ENCODE measurements around the gene FAM161B.
A peak's percentile ranks its signal among the peaks of the same experiment; 100 is the strongest.
"Not testable (repeated sequence)": the region's sequence is repeated elsewhere in the genome, so short reads cannot be mapped to it uniquely, and the experiment has no call there.

Gene FAM161B, protein sequence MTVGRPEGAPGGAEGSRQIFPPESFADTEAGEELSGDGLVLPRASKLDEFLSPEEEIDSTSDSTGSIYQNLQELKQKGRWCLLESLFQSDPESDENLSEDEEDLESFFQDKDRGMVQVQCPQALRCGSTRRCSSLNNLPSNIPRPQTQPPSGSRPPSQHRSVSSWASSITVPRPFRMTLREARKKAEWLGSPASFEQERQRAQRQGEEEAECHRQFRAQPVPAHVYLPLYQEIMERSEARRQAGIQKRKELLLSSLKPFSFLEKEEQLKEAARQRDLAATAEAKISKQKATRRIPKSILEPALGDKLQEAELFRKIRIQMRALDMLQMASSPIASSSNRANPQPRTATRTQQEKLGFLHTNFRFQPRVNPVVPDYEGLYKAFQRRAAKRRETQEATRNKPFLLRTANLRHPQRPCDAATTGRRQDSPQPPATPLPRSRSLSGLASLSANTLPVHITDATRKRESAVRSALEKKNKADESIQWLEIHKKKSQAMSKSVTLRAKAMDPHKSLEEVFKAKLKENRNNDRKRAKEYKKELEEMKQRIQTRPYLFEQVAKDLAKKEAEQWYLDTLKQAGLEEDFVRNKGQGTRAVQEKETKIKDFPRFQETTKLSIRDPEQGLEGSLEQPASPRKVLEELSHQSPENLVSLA

DNA sequence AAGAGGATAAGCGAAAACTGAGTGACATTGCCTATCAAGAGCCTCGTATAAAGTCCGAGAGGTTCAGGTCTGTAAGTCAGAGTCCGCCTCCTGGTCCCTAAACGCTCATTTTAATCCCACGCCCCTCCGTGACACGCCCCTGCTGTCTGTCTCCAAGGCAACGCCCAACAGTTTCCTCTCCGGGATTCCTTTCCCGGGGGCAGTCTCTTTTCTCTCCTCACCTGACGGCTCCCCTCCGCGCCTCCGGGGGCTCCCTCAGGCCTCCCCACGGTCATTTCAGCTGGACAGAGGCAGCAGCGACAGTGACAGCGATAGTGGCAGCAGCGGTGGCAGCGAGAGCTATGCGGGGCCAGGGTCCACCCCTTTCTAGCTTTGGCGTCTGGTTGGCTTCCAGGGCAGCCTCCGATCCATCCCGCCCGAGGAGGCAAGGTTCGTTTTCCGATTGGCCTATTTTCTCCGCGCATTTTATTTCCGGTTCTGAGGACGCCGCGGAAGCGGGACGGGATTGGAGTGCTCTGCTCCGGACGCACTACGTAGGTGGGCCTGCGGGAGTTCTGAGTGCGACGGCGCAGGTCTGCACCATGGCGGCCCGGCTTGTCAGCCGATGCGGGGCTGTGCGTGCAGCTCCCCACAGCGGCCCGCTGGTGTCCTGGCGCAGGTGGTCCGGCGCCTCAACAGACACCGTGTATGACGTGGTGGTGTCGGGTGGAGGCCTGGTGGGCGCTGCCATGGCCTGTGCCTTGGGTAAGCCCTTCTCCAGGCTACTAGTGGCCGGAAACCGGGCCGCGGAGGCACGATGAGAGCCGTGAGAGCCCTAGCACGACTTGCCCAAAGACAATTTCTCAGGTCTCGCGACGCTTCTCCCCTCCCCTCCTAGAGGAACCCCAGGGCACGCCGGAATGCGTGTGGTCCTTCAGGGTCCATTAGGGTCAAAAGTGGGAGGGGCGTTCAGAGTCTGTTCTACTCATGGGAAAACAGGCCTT, at the start of gene FAM161B, which contains the start of gene COQ6:
Gene FAM161B, minus strand, starts transcription at position 343 of the 983 bp plus-strand sequence. Its CDS starts 68 bp downstream, at position 275.
Gene COQ6, plus strand, starts transcription at position 551 of the 983 bp plus-strand sequence. Its CDS starts 31 bp downstream, at position 582.
- peak; percentile 98 for DNase-seq

DNA sequence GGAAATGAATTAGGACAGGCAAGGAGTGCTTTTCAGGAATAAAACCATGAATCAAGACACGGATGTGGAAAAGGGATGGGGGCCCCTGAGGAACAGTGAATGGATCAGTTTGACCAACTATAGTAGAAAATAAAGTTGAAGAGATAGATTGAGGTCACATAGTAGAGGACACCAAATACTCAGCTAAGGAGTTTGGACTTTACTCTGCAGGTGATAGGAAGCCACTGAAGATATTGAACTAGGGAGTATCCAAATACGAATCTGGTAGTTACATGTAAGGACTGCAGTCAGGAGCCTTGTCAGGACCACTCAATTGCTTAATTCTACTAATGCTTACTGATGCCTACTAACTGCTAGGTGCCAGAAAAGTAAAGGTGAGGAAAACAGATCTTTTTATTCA, 48.8 kb upstream of the FAM161B start:
- DNase-seq = no peak

DNA sequence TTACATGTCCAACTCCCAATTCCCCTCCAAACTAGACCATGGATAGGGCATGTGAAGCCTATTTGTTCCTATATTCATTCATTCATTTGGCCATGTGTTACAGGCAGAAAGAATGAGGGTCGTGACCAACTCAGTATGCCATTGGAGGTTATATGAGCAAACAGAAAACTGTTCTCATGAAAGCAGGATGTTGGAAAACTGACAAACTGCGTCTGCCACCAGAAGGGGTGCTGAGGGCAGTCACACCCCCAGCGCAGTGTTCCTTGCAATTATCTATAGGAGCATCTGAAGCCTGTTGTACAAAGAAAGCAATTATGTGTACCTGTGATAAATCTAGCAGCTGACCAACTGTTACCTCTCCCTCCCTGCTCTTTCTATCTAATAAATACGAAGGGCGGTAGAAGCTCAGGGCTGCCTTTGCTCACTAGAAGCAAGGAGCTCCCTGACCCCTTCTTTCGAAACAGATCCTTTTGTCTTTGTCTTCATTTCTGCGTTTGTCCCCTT, 48.1 kb upstream of the FAM161B start:
- no peak for DNase-seq

DNA sequence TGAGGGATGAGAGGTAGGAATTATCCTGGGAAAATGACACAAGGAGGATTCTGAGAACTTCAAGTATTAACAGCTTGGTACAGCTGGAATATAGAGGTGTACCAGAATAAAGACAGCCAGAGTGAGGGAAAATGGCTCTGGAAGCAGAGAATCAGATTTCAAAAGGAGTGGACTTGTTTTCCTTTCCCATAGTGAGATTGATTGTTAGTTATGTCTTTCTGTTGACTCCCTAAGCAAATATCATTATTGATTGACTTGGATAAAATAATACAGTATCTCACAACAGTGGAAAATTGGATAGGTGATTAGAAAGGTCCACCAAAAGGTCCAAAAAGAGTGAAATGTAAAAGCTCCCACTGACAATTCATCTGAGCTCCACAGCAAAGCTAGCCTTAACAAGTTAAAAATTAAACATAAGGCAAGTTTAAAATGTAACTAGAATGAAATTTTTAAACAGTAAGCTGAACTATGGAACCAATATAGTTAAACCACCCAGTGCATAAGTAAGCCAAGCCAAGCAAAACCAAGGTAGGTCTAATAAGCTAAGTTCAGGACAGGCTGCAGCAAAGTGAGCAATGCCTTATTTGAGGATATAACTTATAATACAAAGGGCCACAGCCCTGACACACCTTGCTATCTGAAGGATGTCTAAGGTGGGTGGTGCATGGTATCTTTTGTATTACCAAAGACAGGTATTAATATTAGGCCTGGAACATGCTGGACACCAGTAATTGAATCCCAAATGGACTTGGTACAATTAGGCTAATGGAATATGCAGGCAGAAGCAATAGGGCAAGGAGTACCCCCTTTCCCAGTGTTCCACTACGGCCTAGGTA, 47.4 kb upstream of the FAM161B start:
- DNase-seq = no peak

DNA sequence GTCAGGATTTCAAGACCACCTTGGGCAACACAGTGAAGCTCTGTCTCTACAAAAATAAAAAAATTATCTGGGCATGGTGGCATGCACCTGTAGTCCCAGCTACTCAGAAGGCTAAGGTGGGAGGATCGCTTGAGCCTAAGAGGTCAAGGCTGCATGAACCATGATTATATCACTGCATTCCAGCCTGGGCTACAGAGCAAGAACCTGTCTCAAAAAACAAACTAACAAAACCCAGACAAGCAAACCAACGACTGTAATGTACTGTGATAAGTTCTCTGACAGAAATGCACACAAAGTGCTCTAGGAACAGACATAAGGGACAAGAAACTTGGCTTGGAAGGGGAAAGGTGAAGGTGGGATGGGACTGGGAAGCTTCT, 46.8 kb upstream of the FAM161B start:
- no peak for DNase-seq

DNA sequence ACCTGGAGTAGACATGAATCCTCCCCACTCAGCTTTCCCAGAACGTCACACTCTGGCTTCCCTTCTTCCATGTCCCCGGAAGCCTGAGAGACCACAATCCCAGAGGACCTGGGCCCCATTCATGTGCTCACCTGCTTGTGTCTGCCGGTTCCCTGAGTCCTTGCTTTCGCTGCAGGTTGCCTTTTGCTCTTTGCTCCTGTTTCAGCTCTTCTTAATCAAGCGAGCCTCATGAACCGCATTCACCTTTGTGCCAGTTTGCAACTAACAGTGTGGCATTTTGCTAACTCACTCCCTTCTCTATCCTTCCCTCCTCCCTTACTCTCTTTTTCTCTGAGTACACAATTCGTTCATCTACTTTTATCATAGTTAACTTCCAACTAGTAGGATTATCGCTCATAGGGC, 46.1 kb upstream of the FAM161B start:
- DNase-seq = no peak

DNA sequence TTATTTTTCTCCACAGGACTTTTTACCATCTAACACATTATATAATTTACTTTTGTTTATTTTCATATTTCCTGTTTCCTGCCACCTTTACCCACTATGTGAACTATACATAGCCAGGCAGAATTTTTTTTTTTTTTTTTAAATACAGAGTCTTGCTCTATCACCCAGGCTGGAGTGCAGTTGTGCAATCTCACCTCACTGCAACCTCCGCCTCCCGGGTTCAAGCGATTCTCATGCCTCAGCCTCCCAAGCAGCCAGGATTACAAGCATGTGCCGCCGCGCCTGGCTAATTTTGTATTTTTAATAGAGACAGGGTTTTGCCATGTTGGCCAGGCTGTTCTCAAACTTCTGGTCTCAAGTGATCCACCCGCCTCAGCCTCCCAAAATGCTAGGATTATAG, 45.0 kb upstream of the FAM161B start:
- DNase-seq = not testable (repeated sequence)

DNA sequence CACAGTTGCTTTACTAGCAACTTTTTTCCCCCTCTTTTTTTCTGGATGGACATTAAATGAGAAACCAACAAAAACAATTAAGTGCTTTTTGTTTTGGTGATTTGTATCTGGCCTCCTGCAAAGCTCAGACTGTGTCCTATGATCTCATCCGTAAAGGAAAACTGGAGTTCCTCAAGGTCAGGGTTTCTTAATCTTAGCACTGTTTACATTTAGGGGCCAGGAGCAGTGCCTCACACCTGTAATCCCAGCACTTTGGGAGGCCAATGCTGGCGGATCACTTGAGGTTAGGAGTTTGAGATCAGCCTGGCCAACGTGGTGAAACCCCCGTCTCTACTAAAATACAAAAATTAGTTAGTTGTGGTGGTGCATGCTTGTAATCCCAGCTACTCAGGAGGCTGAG, 41.2 kb upstream of the FAM161B start:
- DNase-seq = no peak

DNA sequence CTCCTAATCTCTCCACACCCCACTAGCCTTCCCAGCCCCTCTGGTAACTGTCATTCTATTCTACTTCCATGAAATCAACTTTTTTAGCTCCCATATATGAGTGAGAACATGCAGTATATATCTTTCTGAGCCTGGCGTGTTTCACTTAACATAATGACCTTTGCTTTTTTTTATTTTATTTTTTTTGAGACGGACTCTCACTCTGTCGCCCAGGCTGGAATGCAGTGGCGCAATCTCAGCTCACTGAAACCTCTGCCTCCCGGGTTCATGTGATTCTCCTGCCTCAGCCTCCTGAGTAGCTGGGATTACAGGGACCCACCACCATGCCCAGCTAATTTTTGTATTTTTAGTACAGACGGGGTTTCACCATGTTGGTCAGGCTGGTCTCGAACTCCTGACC, 38.8 kb upstream of the FAM161B start:
- DNase-seq = not testable (repeated sequence)

DNA sequence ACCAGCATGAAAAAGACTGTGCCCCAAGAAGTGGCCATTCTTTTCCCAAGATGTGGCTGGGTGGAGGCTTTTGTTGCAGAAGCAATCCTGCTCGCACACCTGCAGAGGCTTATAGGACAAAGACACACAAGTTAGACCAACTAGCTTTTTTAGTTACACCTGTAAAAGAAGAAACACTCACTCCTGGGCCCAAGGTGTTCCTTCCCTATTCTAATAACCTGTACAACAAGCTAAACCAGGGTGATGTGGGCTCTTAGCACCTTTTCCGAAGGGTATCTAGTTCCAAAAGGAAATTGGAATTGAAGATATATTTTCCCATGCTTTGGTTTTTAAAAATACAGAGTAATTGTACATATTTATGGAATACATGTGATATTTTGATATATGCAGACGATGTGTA, 38.2 kb upstream of the FAM161B start:
- DNase-seq = no peak

DNA sequence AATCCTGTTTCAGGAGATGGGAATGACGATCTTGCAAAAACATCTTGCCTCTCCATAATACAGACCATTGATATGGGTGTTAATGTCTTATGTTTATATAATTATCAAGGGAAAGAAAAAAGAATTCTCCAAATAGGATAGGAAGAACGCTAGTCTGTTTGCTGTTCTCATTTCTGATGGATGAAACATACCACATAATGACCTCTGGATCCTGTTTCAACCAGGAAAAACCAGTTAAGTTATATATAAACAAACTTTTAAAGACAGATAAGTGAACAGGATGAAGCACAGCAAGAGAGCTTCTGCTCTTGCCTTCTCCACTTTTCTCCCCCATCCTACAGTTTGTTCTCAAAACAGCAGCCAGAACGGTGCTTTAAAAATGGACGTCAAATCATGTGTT, 28.0 kb upstream of the FAM161B start:
- no peak for DNase-seq

DNA sequence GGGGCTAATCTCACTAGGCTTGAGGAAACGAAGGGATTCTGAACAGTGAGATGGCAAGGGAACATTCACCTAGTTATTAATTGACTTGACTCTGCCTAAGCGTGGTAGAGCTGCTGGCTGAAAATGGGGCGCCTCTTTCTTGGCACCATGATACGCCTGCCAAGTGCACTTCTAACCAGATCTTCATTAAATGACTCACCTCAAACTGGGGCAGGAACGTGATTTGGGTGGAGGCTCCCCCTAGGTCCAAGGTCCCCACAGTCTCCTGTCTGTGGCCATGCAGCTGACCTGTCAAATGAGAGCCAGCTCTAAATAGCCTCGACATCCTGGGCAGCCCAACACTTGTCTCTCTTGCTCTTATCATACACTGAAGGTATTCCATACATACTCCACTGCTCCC, 26.2 kb upstream of the FAM161B start:
- DNase-seq = no peak

DNA sequence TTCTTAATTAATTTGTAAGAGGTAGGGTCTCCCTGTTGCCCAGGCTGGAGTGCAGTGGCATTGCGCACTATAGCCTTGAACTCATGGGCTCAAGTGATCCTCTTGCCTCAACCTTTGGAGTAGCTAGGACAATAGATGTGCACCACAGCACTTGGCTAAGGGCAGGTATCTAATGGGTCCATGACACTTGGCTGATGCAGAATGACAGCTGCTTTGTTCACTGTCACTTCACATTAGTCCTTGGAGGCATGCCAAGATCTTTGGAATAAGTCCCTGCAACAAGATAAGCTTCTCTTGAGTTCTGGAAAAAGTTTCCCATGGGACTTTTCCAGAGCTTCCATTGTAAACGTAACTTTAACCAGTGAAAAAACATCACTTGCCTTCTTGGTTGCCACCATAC, 23.6 kb upstream of the FAM161B start:
- DNase-seq = no peak

DNA sequence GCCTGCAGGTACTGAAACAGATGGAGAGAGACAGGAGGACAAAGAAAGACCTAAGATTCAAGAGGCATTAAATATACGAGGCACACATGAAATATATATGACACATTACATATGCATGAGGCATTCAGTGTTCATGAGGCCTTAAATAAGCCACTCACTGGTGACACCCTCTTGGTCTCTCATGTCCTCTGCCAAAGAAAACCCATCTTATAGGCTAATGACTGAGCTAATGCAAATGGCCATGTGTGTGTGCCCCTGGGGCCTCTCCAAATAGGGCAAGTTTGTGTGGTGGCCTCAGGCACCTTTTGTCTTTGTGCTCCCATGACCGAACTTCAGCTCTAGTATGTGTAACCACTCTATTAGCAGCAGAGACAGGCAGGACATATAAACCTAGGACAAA, 19.0 kb upstream of the FAM161B start:
- no peak for DNase-seq

DNA sequence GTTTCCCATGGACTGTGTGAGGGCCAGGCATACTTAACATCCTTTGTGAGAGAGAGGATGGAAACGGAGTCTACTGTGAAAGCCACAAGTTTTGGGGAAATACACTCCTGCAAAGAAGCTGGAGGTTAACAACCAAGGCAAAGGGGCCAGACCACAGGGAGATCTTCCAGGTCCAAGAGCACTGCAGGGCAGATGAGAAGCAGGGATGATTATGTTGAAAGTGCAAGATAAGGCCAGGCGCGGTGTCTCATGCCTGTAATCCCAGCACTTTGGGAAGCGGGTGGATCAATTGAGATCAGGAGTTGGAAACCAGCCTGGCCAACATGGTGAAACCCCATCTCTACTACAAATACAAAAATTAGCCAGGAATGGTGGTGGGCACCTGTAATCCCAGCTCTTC, 15.3 kb upstream of the FAM161B start:
- no peak for DNase-seq

DNA sequence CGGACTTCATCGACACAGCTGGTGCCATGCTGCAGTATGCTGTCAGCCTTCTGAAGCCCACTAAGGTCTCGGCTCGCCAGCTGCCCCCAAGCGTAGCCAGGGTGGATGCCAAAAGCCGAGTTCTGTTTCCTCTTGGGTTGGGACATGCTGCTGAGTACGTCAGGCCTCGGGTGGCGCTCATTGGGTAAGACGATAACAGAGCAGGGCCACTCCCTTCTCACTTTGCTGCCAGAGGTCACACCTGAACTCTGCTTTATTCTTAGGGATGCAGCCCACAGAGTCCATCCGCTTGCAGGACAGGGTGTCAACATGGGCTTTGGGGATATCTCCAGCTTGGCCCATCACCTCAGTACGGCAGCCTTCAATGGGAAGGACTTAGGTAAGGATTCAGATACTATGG, 11.3 kb upstream of the FAM161B start:
- DNase-seq = no peak

DNA sequence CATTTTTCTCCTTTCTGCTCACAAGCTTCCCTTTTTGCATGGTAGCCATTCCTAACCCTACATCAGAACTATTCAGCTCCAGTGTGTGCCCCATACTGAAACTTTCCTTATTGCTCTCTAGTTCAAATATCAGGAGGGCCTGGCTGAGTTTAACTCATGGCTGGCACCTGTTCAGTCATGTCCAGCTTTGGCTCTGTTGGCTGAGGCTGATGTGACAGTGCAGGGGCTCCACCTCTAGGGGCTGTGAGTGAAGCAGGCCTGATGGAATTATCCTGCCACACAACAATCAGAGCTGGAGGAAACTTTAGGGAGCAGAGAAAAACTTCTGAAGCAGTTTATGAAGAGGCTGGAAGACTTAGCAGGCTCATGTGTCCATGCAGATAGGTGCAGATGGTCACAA, 8.7 kb upstream of the FAM161B start:
- DNase-seq = no peak

DNA sequence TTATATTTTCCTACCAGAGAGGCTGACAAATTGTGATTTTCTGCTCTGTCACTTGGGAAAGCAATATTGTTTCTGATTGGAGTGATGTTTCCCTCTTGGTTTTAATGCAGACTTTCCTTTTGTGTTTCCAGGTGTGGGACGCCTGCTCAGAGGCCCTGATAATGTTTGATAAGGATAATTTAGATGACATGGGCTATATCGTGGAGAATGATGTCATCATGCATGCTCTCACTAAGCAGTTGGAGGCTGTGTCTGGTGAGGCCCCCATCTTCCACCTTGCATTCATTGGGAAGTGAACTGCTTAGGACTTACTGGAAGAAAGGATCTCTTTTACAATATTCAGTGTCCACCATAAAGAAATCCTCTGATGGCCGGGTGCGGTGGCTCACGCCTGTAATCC, 5.8 kb upstream of the FAM161B start:
- no peak for DNase-seq

DNA sequence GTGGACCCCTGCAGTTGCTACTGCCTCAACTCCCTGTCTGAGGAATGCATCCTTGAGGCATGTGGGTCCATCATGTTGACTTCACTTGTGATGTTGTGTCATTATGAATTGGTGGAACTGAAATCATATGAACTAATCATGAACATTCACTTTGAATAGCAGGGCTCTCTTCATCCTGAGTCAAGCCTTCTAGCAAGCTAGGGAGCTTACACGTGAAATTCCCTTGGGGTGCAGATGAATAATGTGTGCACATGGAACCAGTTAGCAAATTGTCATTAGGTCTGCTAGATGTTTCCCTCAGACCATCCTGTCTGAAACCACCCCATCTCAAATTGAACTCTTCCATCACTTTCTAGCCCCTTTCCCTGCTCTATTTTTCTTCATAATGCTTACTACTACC, 3.8 kb upstream of the FAM161B start:
- no peak for DNase-seq

DNA sequence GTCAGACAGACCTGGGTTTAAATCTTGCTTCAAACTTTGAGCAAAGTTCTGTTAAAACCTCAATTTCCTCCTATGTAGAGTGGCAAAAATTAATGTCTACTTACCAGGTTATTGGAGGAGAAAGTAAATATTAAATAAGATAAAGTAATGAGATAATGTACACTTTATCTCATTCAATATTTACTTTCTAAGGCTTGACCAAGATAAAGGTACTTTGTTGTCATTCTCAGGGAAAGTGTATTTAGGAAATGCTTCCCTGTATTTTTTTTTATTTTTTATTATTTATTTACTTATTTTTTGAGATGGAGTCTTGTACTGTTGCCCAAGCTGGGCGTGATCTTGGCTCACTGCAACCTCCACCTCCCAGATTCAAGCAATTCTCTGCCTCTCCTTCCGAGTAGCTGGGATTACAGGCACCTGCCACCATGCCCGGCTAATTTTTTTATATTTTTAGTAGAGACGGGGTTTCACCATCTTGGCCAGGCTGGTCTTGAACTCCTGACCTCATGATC, 4.7 kb downstream of the FAM161B start:
- DNase-seq = no peak

DNA sequence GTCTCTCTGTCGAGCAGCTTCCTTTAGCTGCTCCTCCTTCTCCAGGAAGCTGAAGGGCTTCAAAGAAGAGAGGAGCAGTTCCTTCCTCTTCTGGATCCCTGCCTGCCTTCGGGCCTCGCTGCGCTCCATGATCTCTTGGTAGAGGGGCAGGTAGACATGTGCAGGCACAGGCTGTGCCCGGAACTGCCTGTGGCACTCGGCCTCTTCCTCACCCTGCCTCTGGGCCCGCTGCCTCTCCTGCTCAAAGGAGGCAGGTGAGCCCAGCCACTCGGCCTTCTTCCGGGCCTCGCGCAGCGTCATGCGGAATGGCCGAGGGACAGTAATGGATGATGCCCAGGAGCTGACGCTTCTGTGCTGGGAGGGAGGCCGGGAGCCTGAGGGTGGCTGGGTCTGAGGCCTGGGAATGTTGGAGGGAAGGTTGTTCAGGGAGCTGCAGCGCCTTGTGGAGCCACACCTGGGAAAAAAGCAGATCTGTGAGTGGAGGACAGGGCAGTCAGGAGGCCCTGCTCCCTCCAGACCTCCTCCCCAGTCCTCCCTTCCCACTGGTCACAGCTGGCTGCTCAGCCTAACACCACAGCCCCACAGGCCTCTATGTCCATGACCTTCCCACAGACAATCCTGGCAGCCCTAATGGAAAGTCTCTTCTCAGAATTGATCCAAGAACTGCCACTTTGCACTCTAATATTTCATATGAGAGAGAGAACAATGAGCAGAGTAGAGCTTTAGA, 5.3 kb downstream of the FAM161B start:
- DNase-seq = no peak
